B cell (primary cell): ENCODE results near the gene NAV1.

Experiments
- CTCF ChIP-seq: fragments of 200-600 bp; IDR thresholded peaks from one replicate; pipeline ENCODE4 v1.8.0; 2022; ENCODE audit warnings: antibody characterized with exemption, mild to moderate bottlenecking
- EZH2 ChIP-seq: IDR thresholded peaks from 2 replicates; pipeline ENCODE4 v1.6.1; 2012; ENCODE audit warnings: borderline replicate concordance, low read depth, mild to moderate bottlenecking, moderate library complexity, low read length; ENCODE audit not compliant: insufficient read depth, poor library complexity, severe bottlenecking

GRCh38 chr1:201503397-201504176 lies 35.3 kb upstream of the NAV1 start:
- TF ChIP-seq CTCF (no peak), EZH2 (no peak)
